ENCODE results near the gene CTBP2. TPM values are rescaled to one million over a fixed set of nuclear protein-coding genes. Genes with fewer than 3 reads are reported as not detected.

CTBP2 gene
- polyA plus RNA-seq, 1 experiment, result 72.9 TPM

GRCh38 chr10:125055446-125055845 lies 104.9 kb downstream of the CTBP2 start:
- Histone ChIP-seq H3K27me3 (ENCODE audit: control insufficient read depth, insufficient read depth, low read length) (no peaks in the 10 kb centered on the region), H3K4me3 (ENCODE audit: low read depth, low read length) (no peak overlapping the region), H3K36me3 (ENCODE audit: control insufficient read depth, insufficient read depth, low read length) (peaks cover 4% of the 10 kb centered on the region)
- ChIA-PET POLR2A (no interaction called here), CTCF (interaction anchor here (1.0 to 8.9 kb wide), 2 partner anchors 8 to 10 kb away, joined by 5 to 123 read pairs; no protein-coding TSS in a partner anchor)
- no peak for TF ChIP-seq CTCF (IDR thresholded peaks at IDR 0.05; ENCODE audit: insufficient read depth, low read depth, low read length)
- no peak for DNase-seq (ENCODE audit: low read depth)

- no peak for DNase-seq (ENCODE audit: low read depth)
- no peak overlapping the region for H3K4me3 ChIP-seq (ENCODE audit: low read depth, low read length)
- POLR2A ChIA-PET, result no interaction called here
- peaks cover 4% of the 10 kb centered on the region for H3K36me3 ChIP-seq (ENCODE audit: control insufficient read depth, insufficient read depth, low read length)
- no peak for TF ChIP-seq CTCF (IDR thresholded peaks at IDR 0.05; ENCODE audit: insufficient read depth, low read depth, low read length)
- H3K27me3 ChIP-seq (ENCODE audit: control insufficient read depth, insufficient read depth, low read length), result no peaks in the 10 kb centered on the region
- CTCF ChIA-PET, result interaction anchor here (1.0 to 1.5 kb wide), 2 partner anchors 9 to 62 kb away, joined by 4 to 5 read pairs; no protein-coding TSS in a partner anchor
These were observed 105.6 kb downstream of the CTBP2 start for GRCh38 chr10:125054669-125055268.

DNA sequence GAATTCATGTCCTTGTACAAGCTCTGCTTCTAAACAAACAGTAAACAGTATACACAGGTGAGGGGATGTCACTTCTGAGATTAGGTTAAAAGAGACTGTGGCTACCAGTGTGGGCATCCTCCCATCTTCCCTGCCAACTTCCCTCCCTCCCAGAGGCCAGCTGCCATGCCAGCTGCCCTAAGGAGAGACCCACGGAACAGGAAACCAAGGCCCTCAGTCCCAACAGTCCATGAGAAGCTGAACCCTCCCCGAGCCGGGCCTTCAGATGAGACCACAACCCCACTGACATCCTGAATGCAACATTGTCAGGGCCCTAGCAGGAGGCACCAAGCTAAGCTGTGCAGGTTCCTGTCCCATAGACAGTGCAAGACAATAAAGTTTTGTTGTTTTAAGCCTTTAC lies 106.1 kb downstream of the CTBP2 start:
- H3K36me3 ChIP-seq (ENCODE audit: control insufficient read depth, insufficient read depth, low read length), result peaks cover 4% of the 10 kb centered on the region
- no peaks in the 10 kb centered on the region for H3K27me3 ChIP-seq (ENCODE audit: control insufficient read depth, insufficient read depth, low read length)
- POLR2A ChIA-PET, result no interaction called here
- CTCF ChIA-PET, result interaction anchor here (0.9 to 1.5 kb wide), 2 partner anchors 11 to 62 kb away, joined by 3 to 4 read pairs; no protein-coding TSS in a partner anchor
- no peak for DNase-seq (ENCODE audit: low read depth)
- TF ChIP-seq CTCF (IDR thresholded peaks at IDR 0.05; ENCODE audit: insufficient read depth, low read depth, low read length), result no peak
- H3K4me3 ChIP-seq (ENCODE audit: low read depth, low read length), result no peak overlapping the region

DNA sequence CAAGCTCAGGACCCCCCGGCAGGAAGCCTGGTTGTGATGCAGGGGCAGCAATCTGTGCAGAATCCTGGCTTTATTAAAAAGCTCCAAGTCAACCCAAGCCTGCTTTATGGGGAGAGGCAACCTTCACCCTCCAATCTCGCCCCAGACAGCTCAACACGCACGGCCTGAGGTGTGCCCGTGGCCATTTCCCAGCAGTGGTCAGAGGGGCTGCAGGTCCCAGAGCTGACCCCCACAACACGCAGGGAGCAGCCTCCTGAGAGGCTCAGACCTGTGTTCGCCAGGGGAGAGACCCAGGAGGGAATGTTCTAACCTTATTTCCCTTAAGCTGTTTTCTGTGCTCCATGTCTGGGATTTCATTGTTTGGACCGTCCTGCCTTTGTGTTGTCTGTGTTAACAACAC lies 108.2 kb downstream of the CTBP2 start:
- no peak for TF ChIP-seq CTCF (IDR thresholded peaks at IDR 0.05; ENCODE audit: insufficient read depth, low read depth, low read length)
- ChIA-PET CTCF (interaction anchor here (0.8 kb wide), 1 partner anchor 8 kb away, joined by 3 read pairs; no protein-coding TSS in a partner anchor), POLR2A (no interaction called here)

GRCh38 chr10:125050383-125050782 lies 110.0 kb downstream of the CTBP2 start:
- ChIA-PET CTCF (interaction anchor here (9.2 kb wide), 1 partner anchor 10 kb away, joined by 123 read pairs; no protein-coding TSS in a partner anchor), POLR2A (interaction anchor here (0.6 kb wide), 1 partner anchor 13 kb away, joined by 3 read pairs; no protein-coding TSS in a partner anchor)
- TF ChIP-seq CTCF (IDR thresholded peaks at IDR 0.05; ENCODE audit: insufficient read depth, low read depth, low read length), result no peak
- peaks cover 1% of the 10 kb centered on the region for H3K36me3 ChIP-seq (ENCODE audit: control insufficient read depth, insufficient read depth, low read length)
- no peak for DNase-seq (ENCODE audit: low read depth)
- H3K27me3 ChIP-seq (ENCODE audit: control insufficient read depth, insufficient read depth, low read length), result no peaks in the 10 kb centered on the region
- H3K4me3 ChIP-seq (ENCODE audit: low read depth, low read length), result no peak overlapping the region

More for the DNA sequence above, 108.2 kb downstream of the CTBP2 start:
- Histone ChIP-seq H3K36me3 (ENCODE audit: control insufficient read depth, insufficient read depth, low read length) (peaks cover 4% of the 10 kb centered on the region), H3K27me3 (ENCODE audit: control insufficient read depth, insufficient read depth, low read length) (no peaks in the 10 kb centered on the region), H3K4me3 (ENCODE audit: low read depth, low read length) (no peak overlapping the region)
- no peak for DNase-seq (ENCODE audit: low read depth)
